GM18505 (cell line): Measurements from ENCODE around the gene HDAC8.
"Not testable (repeated sequence)": the region's sequence is repeated elsewhere in the genome, so short reads cannot be mapped to it uniquely, and the experiment has no call there.

Source experiments
- ATAC-seq: cut with Tn5 transposase; IDR thresholded peaks from one replicate; pipeline ENCODE4 v1.9.1; 2021; ENCODE audit not compliant: unreplicated experiment
- POLR2A ChIP-seq: IDR thresholded peaks from 4 replicates; pipeline ENCODE4 v1.6.1; 2011; ENCODE audit warnings: borderline replicate concordance; ENCODE audit not compliant: insufficient read depth, insufficient read length; ENCODE audit errors: extremely low read depth

Gene HDAC8

DNA sequence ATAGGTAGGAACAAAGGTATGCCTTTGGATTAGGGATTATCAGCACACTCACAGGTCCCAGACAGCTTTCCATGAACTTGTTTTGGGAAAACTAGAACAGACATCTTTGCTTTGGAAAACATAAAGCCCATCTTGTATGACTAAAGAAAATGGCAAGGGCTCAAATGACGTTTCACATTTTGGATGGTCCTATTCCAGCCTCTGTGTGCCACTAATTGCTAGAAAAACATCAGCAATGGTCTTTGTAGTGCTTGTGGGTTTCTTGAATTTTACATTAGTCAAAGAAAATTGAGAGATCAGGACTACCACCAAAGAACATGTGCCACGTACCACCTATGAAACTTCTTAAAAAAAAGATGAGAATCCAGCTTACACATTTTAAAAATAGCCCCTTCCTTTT, 111.4 kb downstream of the HDAC8 start:
- ATAC-seq, result no peak
- TF ChIP-seq POLR2A, result no peak

DNA sequence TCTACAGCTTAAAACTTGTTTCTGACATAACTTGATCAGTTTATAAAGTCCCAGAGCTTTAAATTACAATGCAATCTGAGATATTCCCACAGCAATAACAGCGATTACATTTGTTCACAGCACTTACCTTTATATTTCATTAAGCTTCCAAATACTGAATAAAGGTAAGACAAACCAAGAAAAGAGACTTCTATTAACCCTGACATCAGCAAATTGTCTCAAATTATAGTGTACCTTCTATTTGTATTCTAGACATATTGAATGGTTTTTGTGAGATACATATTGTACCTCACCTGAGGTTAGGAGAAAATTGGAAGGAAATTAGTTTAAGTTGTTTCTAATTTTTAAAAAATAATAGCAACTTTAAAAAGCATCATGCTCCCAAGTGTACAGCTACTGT, 111.9 kb downstream of the HDAC8 start:
- ATAC-seq, result no peak
- TF ChIP-seq POLR2A, result no peak

GRCh38 chrX:72449034-72449433, 123.6 kb downstream of the HDAC8 start:
- not testable (repeated sequence) for ATAC-seq

DNA sequence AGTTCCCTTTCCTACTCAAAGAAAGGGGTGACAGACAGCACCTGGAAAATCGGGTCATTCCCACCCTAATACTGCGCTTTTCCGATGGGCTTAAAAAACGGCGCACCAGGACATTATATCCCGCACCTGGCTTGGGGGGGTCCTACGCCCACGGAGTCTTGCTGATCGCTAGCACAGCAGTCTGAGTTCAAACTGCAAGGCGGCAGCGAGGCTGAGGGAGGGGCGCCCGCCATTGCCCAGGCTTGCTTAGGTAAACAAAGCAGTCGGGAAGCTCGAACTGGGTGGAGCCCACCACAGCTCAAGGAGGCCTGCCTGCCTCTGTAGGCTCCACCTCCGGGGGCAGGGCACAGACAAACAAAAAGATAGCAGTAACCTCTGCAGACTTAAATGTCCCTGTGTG, 131.9 kb downstream of the HDAC8 start:
- ATAC-seq, result not testable (repeated sequence)

GRCh38 chrX:72436010-72436409, 136.6 kb downstream of the HDAC8 start:
- ATAC-seq, result no peak

GRCh38 chrX:72430405-72430968, 142.2 kb downstream of the HDAC8 start:
- TF ChIP-seq POLR2A, result no peak
- no peak for ATAC-seq

More at GRCh38 chrX:72436010-72436409, 136.6 kb downstream of the HDAC8 start:
- no peak for TF ChIP-seq POLR2A

DNA sequence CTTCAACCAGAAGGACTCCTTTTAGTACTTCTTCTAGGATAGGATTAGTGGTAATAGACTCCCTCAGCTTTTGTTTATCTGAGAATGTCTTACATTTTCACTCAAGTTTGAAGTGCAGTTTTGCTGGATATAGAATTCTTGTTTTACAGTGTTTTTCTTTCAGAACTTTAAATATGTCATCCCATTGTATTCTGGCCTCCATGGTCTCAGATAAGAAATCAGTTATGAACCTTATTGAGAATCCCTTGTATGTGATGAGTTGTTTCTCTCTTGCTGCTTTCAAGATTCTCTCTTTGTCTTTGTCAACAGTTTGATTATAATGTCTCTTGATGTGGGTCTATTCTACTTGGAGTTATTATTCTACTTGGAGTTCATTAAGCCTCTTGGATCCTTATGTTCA, 150.8 kb downstream of the HDAC8 start:
- ATAC-seq, result no peak

DNA sequence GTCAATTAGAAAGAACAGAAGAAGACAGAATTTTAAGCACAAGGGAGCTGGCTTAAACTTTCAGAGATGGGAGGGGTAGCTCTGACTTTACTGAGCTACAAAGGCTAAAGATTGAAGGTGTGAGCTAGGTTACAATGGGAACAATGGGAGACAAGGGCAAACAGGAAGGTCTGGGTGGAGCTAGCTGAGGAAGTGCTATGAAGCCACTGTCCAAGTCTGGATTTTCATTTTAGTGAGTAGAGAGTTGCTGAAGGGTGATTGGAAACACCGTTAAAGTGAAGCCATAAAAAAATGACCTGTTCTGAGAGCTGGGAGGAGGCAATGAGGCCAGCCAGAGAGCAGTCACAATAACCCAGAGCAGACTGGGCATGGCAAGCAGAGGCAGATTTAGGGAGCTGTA, 162.7 kb downstream of the HDAC8 start:
- no peak for ATAC-seq
- no peak for TF ChIP-seq POLR2A

More for the DNA sequence above, 150.8 kb downstream of the HDAC8 start:
- TF ChIP-seq POLR2A, result no peak

GRCh38 chrX:72408885-72409284, 163.8 kb downstream of the HDAC8 start:
- ATAC-seq, result peak; percentile 58
- no peak for TF ChIP-seq POLR2A

DNA sequence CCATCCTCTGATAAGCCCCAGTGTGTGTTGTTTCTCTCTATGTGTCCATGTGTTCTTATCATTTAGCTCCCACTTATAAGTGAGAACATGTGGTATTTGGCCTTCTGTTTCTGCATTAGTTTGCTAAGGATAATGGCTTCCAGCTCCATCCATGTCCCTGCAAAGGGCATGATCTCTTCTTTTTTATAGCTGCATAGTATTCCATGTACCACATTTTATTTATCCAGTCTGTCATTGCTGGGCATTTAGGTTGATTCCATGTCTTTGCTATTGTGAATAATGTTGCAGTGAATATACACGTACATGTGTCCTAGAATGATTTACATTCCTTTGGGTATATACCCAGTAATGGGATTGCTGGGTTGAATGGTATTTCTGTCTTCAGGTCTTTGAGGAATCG, 167.5 kb downstream of the HDAC8 start:
- not testable (repeated sequence) for ATAC-seq

- ATAC-seq, result no peak
- TF ChIP-seq POLR2A, result no peak
Measured at GRCh38 chrX:72402614-72403013, 170.0 kb downstream of the HDAC8 start.

- TF ChIP-seq POLR2A, result no peak
- no peak for ATAC-seq
Measured at GRCh38 chrX:72399816-72400215, 172.8 kb downstream of the HDAC8 start.

DNA sequence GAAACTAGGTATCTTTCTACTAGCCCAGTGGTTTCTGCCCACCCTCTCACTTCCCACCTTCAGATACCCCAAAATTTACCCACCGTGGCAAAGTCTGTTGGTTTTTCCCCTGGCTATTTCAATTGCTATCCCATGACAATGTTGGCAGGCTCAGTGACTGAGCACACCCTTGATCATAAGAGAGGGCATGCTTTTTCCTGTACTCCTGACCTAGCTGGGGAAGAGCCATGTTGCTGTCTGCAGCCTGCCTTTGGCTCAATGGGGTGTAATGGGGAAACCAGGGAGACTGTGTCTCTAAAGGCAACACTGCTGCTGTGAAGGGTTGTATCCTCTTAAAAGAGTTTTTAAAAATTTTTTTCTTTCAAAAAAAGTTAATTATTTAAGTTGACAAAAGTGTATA, 176.5 kb downstream of the HDAC8 start:
- ATAC-seq, result no peak
- no peak for TF ChIP-seq POLR2A

DNA sequence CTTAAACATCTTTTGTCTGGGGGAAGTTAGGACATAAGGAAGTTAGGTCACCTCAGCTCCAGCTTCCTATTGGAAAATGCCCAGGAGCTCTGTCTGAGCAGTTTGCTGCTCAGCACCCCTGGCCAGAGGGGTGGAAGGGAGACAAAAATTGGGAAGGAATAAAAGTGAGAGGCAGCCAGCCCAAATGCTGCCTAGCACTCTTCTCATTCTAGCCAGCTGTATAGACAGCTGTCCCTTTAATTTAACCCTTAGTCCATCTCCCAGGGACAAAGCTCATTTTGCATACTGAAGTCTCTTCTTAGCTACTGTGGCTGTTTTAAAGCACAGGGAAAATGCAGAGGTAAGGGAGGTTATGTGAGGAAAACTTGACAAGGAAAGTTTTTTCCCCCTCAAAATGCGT, 177.4 kb downstream of the HDAC8 start:
- no peak for ATAC-seq
- no peak for TF ChIP-seq POLR2A

GRCh38 chrX:72394518-72395170, 178.0 kb downstream of the HDAC8 start:
- no peak for TF ChIP-seq POLR2A
- no peak for ATAC-seq
